ENCODE measurements around the gene VPS41. TPM values are rescaled to one million over a fixed set of nuclear protein-coding genes. Genes with fewer than 3 reads are reported as not detected.

Gene VPS41
- total RNA-seq, 1 donor from 2014 or later = 66.0 TPM

GRCh38 chr7:38820571-38820970, 88.4 kb downstream of the VPS41 start:
- intact Hi-C loops (cut with micrococcal nuclease) = no loop called here

DNA sequence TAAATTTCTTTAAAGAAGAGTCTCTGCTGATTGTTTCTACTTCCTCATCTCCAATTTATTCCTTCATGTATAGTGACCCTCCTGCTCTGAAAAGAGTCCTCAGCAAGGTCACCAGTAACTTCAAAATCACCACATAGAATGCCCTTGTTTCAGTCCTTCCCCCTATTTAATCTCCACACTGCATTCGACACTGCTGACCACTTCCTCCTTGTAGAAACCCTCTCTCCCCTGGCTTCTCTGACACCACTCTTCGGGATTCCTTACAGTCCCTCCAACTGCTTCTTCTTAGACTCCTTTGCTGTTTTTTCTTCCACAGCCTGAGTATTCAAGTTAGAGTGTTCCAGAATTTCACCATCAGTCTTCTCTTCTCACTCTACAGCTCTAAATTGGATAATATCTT, 89.5 kb downstream of the VPS41 start:
- intact Hi-C loops (cut with micrococcal nuclease) = no loop called here

- intact Hi-C loops (cut with micrococcal nuclease) = no loop called here
Observed at GRCh38 chr7:38817526-38817925, 91.5 kb downstream of the VPS41 start.

- intact Hi-C loops (cut with micrococcal nuclease) = no loop called here
Observed at GRCh38 chr7:38813768-38814167, 95.2 kb downstream of the VPS41 start.

- intact Hi-C loops (cut with micrococcal nuclease) = no loop called here
Observed at GRCh38 chr7:38806912-38807311, 102.1 kb downstream of the VPS41 start.

DNA sequence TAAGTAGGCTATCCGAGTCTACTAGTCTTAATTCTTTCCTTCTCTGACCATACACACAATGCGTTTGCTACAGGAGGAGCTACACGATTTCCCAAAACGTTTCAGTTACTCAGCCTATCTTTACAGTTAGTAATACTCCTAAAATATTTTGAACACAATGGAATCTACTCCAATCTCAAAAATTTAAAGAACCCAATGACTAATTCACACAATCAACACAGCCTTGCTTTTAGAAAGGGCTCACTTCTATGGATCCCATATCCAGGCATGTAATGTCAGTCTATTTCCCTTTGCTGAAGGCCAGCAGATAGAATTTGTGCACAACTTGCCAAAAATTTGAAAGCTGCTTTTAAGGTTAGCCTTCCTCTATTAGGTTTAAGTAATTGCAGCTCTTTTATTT, 107.2 kb downstream of the VPS41 start:
- intact Hi-C loops (cut with micrococcal nuclease) = no loop called here

- intact Hi-C loops (cut with micrococcal nuclease) = loop anchor here (5.0 kb wide), 1 partner anchor 109 kb away; the partner anchor contains the start of gene VPS41
Observed at GRCh38 chr7:38798552-38799267, 110.3 kb downstream of the VPS41 start.

- intact Hi-C loops (cut with micrococcal nuclease) = loop anchor here (1.0 to 5.0 kb wide), 5 partner anchors 110 to 723 kb away; partner anchors contain the start of gene VPS41
Observed at GRCh38 chr7:38796626-38797501, 112.1 kb downstream of the VPS41 start.

- intact Hi-C loops (cut with micrococcal nuclease) = loop anchor here (5.0 kb wide), 1 partner anchor 112 kb away; the partner anchor contains the start of gene VPS41
Observed at GRCh38 chr7:38795593-38795992, 113.4 kb downstream of the VPS41 start.

DNA sequence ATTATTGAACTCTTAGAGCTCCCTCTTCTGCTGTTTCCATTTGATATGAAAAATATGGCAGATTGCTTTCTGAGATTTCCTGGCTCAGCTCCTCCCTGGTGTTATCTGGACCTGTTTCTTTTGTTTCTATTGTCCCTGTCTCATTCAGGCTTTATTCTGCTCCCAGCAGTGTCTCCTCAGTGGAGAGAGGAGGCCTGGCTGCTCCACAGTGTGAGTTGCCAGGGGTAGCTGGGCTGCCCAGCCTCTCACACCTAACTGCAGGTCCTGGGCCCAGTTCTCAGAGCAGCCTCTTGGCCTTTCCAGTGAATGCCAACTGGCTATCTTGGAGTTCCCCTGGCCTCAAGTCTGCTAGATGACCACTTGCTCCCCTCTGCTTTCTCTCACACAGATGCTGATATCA, 127.0 kb downstream of the VPS41 start:
- intact Hi-C loops (cut with micrococcal nuclease) = no loop called here

GRCh38 chr7:38777609-38778008, 131.4 kb downstream of the VPS41 start:
- intact Hi-C loops (cut with micrococcal nuclease) = no loop called here

DNA sequence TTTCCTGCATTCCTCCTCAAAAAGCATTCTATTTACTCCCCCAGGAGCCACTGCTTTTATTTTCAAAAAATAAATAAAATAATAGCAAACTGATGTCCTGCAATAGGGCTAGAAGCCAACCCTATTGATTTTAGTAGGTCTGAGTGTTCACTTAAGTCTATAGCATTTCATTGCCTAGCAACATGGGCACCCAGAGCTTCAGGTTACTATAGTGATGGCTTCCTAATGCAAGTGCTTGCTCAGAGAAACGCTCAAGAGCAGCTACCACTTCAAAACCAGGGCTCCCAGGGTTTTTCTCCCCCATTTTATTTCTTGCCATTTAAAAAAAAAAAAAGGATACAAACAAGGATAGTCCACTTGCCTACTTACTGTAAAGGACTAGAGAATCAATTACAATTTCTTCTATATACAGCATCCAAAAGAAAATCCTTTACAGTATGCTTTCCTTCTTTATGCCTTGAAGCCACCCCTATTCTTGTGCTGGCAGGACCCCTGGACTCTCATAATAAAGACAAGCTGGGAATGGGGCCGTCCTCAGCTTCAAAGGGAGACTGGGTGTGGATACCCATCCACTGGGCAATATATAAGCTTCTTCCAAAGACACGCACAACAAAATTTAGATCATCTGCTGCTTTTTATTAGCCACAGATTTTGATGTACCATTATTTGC, 133.3 kb downstream of the VPS41 start:
- intact Hi-C loops (cut with micrococcal nuclease) = no loop called here

DNA sequence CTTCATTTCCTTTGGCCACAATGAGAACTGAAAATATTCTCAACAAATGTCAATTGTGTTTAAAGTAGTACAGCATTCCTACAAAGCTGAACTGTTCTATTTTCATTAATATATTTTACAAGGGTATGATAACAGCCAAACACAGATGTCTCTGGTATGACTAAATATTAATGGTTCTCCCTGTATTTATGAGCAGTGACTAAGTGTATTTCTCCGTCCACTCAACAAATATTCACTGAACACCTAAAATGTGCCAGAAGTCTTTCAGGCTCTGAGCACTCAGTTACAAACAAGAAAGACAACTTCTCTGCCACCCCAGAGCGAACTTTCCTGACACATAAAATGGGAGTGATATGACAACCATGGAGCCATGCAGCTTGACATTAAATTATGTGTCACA, 135.6 kb downstream of the VPS41 start:
- intact Hi-C loops (cut with micrococcal nuclease) = no loop called here

GRCh38 chr7:38760226-38760625, 148.8 kb downstream of the VPS41 start:
- intact Hi-C loops (cut with micrococcal nuclease) = no loop called here

DNA sequence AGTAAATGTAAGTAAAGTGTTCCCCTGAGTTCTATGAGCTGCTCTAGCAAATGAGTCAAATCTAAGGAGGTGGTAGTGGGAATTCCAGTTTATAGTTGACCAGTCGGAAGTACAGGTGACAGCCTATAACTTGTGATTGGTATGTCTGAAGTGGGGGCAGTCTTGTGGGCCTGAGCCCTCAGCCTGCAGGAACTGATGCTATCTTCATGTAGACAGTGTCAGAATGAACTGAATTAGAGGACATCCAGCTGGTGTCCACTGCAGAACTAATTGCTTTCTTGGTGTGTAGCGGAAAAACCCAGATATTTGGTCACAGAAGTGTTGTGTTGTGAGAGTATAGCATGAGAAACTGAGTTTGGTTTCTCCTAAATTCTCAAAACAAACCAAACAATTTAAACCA, 150.0 kb downstream of the VPS41 start:
- intact Hi-C loops (cut with micrococcal nuclease) = loop anchor here (10.0 kb wide), 1 partner anchor 534 kb away; no protein-coding TSS in a partner anchor

DNA sequence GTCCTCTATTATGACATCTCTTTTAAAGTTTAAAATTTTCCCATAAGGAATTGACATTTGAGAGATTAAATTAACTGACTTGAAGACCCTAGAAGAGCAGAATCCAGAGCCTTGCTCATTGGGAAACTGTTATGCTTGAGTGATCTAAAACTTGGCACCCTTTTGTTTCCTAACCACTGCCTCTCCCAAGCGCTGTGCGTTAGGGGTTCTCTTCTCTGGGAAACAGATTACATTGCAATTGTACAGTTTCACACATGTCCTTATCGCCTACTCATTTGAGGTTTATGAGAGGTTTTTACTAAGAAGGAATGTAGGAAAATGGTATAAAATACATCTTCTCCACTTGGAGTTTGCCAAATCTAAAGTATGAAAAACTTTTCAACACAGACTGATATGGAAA, 151.1 kb downstream of the VPS41 start:
- intact Hi-C loops (cut with micrococcal nuclease) = loop anchor here (10.0 kb wide), 1 partner anchor 533 kb away; no protein-coding TSS in a partner anchor

DNA sequence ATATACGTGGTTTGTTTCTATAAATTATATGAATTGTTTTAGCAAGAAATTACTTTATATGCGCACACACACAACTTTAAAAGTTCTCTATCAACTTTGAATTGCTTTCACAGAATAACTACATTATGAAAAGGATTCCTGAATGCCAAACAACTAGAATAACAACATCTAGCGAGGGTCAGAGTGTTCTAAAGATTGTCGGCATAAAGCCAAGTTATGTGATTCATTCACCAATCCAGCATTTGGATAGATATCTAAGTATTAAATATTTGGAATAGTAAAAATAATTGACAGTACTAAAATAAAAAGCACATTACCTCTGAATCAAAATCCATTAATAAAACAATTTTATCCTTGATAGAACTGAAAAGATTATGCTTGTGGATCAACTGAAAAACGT, 152.5 kb downstream of the VPS41 start:
- intact Hi-C loops (cut with micrococcal nuclease) = loop anchor here (10.0 kb wide), 1 partner anchor 532 kb away; no protein-coding TSS in a partner anchor

DNA sequence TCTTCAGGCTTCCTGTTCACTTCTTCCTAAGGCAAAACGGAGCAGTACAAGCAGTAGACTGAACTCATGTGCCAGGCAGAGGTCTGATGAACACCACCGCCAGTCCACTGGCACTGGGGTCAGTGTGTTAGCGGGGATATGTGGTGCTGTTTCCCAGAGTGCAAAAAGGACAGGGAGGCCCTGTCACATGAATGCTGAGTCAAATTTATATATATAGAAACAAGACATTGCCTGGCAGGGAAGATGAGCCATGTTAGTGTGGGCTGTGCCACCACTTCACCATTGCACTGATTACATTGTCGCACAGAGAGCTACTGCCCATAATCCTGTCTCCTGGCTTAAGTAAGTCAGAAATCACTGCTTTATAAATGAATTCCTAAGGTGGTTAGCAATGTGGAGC, 155.6 kb downstream of the VPS41 start:
- intact Hi-C loops (cut with micrococcal nuclease) = loop anchor here (10.0 kb wide), 1 partner anchor 529 kb away; no protein-coding TSS in a partner anchor

GRCh38 chr7:38751416-38751815, 157.6 kb downstream of the VPS41 start:
- intact Hi-C loops (cut with micrococcal nuclease) = loop anchor here (10.0 kb wide), 1 partner anchor 527 kb away; no protein-coding TSS in a partner anchor

DNA sequence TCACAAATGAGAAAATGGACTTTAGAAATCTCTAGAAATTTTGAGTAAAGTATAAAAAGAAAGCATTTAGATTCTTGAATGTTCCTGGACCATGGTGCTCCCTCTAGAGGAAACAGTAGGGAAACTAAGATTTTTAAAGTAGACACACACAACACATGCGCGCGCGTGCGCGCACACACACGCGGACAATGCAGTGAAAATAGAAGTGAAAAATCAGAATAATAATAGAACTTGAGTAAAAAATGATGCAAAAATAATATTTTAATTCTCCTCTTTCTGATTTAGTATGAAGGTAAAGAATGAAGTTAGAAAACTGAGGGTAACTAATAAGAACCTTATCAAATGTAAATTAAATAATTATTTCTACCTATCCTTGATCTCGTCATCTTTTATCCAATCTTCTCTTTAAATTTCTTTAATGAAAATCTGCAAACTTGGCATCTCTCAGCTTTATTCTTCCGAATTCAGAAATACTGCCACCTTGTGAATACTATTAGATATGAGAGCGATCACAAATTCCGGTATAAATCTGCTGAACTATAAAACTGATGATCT, 160.9 kb downstream of the VPS41 start:
- intact Hi-C loops (cut with micrococcal nuclease) = no loop called here

DNA sequence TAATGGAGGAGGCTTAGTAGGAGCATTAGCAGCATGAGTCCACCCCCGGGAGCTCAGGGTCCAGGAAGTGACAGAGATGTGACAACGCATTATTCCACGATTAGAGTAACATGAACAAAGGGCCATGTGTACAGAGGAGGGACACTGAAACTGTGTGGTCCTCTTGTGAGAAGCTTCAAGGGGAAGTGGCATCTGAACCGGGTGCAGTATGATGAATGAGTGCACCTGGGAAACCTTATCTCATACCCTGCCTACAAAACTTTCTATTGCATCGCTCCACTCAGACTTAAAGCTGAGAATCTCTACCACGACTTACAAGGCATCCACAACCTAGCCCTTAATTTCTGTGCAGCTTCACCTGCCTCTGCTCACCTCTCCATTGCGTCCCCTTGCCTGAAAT, 162.6 kb downstream of the VPS41 start:
- intact Hi-C loops (cut with micrococcal nuclease) = no loop called here

All from T-helper 1 cell treated with Interleukin-12 subunit alpha and Interleukin-12 subunit beta and Interleukin-4 antibody, amounts not matched to agents 30 ng/mL and 1 ng/mL, for 36 hours (primary cell).